Glutamatergic neuron (in vitro differentiated cells): Measurements from ENCODE around the gene CTH. TPM values are rescaled to one million over a fixed set of nuclear protein-coding genes. Genes with fewer than 3 reads are reported as not detected.

Experiments
- DNase-seq: peaks from one replicate; pipeline ENCODE4 v3.0.0; 2022
- H3K27ac Mint-ChIP-seq: one replicate; pipeline ENCODE4 v1.8.0; 2020; ENCODE audit warnings: mild to moderate bottlenecking, mixed read lengths, inconsistent platforms; ENCODE audit not compliant: unreplicated experiment
- H3K27me3 Mint-ChIP-seq: one replicate; pipeline ENCODE4 v1.8.0; 2020; ENCODE audit warnings: mild to moderate bottlenecking, moderate library complexity, mixed read lengths, inconsistent platforms; ENCODE audit not compliant: unreplicated experiment
- H3K36me3 Mint-ChIP-seq: one replicate; pipeline ENCODE4 v1.8.0; 2020; ENCODE audit warnings: mild to moderate bottlenecking, mixed read lengths, inconsistent platforms; ENCODE audit not compliant: unreplicated experiment
- H3K4me1 Mint-ChIP-seq: one replicate; pipeline ENCODE4 v1.8.0; 2020; ENCODE audit warnings: mild to moderate bottlenecking, low read depth, mixed read lengths, inconsistent platforms; ENCODE audit not compliant: unreplicated experiment
- H3K4me3 Mint-ChIP-seq: one replicate; pipeline ENCODE4 v1.8.0; 2020; ENCODE audit warnings: mild to moderate bottlenecking, mixed read lengths, inconsistent platforms; ENCODE audit not compliant: unreplicated experiment
- H3K9me3 Mint-ChIP-seq: one replicate; pipeline ENCODE4 v1.8.0; 2020; ENCODE audit warnings: mild to moderate bottlenecking, moderate library complexity, mixed read lengths, inconsistent platforms; ENCODE audit not compliant: unreplicated experiment
- CTCF ChIP-seq: fragments of 200-600 bp; sonication (generic); IDR thresholded peaks from one replicate; pipeline ENCODE4 v1.5.0; 2021; ENCODE audit not compliant: partially characterized antibody, unreplicated experiment
- total RNA-seq: library from RNA; stranded (reverse); fragmentation: NEBNext Ultra II Directional; extraction: Animal tissue kit (Norgen Biotek cat#: 25700); gene quantifications from one replicate; pipeline ENCODE4 v1.2.1, GENCODE V29; 2021; ENCODE audit not compliant: unreplicated experiment

The CTH gene
- total RNA-seq, 1 donor from 2014 or later = 7.3 TPM

GRCh38 chr1:70431874-70432273 is 20.8 kb downstream of the CTH start:
- Mint-ChIP-seq H3K36me3 (no peaks in the 10 kb centered on the region), H3K27ac (no peak overlapping the region), H3K4me3 (no peak overlapping the region), H3K27me3 (peaks cover 2% of the 10 kb centered on the region), H3K4me1 (no peaks in the 10 kb centered on the region), H3K9me3 (no peaks in the 10 kb centered on the region)
- DNase-seq = no peak
- no peak for TF ChIP-seq CTCF

- H3K27me3 Mint-ChIP-seq = no peaks in the 10 kb centered on the region
- no peak for TF ChIP-seq CTCF
- no peak overlapping the region for H3K27ac Mint-ChIP-seq
- H3K9me3 Mint-ChIP-seq = no peaks in the 10 kb centered on the region
- DNase-seq = no peak
- H3K4me1 Mint-ChIP-seq = peaks cover 5% of the 10 kb centered on the region
- no peaks in the 10 kb centered on the region for H3K36me3 Mint-ChIP-seq
- H3K4me3 Mint-ChIP-seq = no peak overlapping the region
Observed at GRCh38 chr1:70434253-70434859, 23.3 kb downstream of the CTH start.

- no peaks in the 10 kb centered on the region for H3K36me3 Mint-ChIP-seq
- H3K4me1 Mint-ChIP-seq = peaks cover 5% of the 10 kb centered on the region
- no peak for DNase-seq
- no peak overlapping the region for H3K4me3 Mint-ChIP-seq
- no peak overlapping the region for H3K27ac Mint-ChIP-seq
- no peak for TF ChIP-seq CTCF
- H3K27me3 Mint-ChIP-seq = no peaks in the 10 kb centered on the region
- no peaks in the 10 kb centered on the region for H3K9me3 Mint-ChIP-seq
Observed at GRCh38 chr1:70436622-70437251, 25.7 kb downstream of the CTH start.

- Mint-ChIP-seq H3K4me1 (peaks cover 5% of the 10 kb centered on the region), H3K27me3 (no peaks in the 10 kb centered on the region), H3K27ac (no peak overlapping the region), H3K9me3 (no peaks in the 10 kb centered on the region), H3K4me3 (no peak overlapping the region), H3K36me3 (no peaks in the 10 kb centered on the region)
- TF ChIP-seq CTCF = no peak
- DNase-seq = no peak
Observed at GRCh38 chr1:70438529-70438928, 27.5 kb downstream of the CTH start.

GRCh38 chr1:70440642-70441391 is 29.7 kb downstream of the CTH start:
- H3K4me1 Mint-ChIP-seq = peaks cover 5% of the 10 kb centered on the region

More at GRCh38 chr1:70440642-70441391, 29.7 kb downstream of the CTH start:
- H3K27me3 Mint-ChIP-seq = no peaks in the 10 kb centered on the region
- no peak for DNase-seq
- no peaks in the 10 kb centered on the region for H3K9me3 Mint-ChIP-seq
- H3K27ac Mint-ChIP-seq = no peak overlapping the region
- H3K36me3 Mint-ChIP-seq = no peaks in the 10 kb centered on the region
- no peak for TF ChIP-seq CTCF
- H3K4me3 Mint-ChIP-seq = no peak overlapping the region
